ENCODE measurements around the gene NFRKB. TPM values are rescaled to one million over a fixed set of nuclear protein-coding genes. Genes with fewer than 3 reads are reported as not detected.

The NFRKB gene
- total RNA-seq, 1 experiment from 2014 or later, result 27.4 TPM

- no peak for TF ChIP-seq CTCF (IDR thresholded peaks at IDR 0.05 in 2 of 3, conservative IDR thresholded peaks at IDR 0.05 in 1 of 3; ENCODE audit: borderline replicate concordance in 1 of 3, insufficient read depth in 1 of 3, low read depth in 2 of 3, low read length in 2 of 3)
These were observed 10.8 kb downstream of the NFRKB start (continued) for GRCh38 chr11:129884581-129884980.

- CTCF ChIA-PET, result interaction anchor here (0.9 to 2.7 kb wide), 5 partner anchors 98 to 265 kb away, joined by 3 to 24 read pairs (median 3); no protein-coding TSS in a partner anchor
- Histone ChIP-seq H3K9ac (ENCODE audit: low read length) (no peak overlapping the region), H3K36me3 (ENCODE audit: control insufficient read depth in 1 of 2, insufficient read depth in 2 of 2, low read length in 2 of 2) (peaks cover 73 to 80% of the 10 kb centered on the region in 2 experiments), H3K4me2 (ENCODE audit: low read length) (no peak overlapping the region), H3K9me3 (ENCODE audit: control insufficient read depth in 1 of 2, insufficient read depth in 1 of 2, low read depth in 1 of 2, low read length in 2 of 2) (no peaks in the 10 kb centered on the region), H3K4me1 (ENCODE audit: control insufficient read depth in 1 of 2, insufficient read depth in 2 of 2, low read length in 2 of 2) (no peaks in the 10 kb centered on the region), H4K20me1 (ENCODE audit: insufficient read depth) (no peaks in the 10 kb centered on the region), H2AFZ (ENCODE audit: low read depth, low read length, poor library complexity, severe bottlenecking) (no peak overlapping the region), H3K27me3 (ENCODE audit: insufficient read depth, low read length) (no peaks in the 10 kb centered on the region), H3K79me2 (ENCODE audit: insufficient read depth, low read length) (no peaks in the 10 kb centered on the region; the same call in 1 of the 2 replicates), H3K9me2 (ENCODE audit: insufficient read depth) (no peaks in the 10 kb centered on the region), H3K4me3 (replicated peaks in 1 of 2; ENCODE audit: low read depth in 1 of 2, low read length in 2 of 2) (no peak overlapping the region), H3K27ac (ENCODE audit: low read depth, low read length) (no peak overlapping the region)
- intact Hi-C loops (cut with micrococcal nuclease), result no loop called here
- POLR2A ChIA-PET, result no interaction called here
- ATAC-seq, result peak; percentile 89
- DNase-seq (ENCODE audit: low read depth, low spot score), result no peak
- RAD21 ChIA-PET (ENCODE audit: low non-redundant PET in 1 of 2, low total read pairs in 2 of 2, uncharacterized antibody in 2 of 2, unreplicated experiment in 2 of 2), result interaction anchor here (1.0 to 1.3 kb wide), 2 partner anchors 251 kb away, joined by 4 to 5 read pairs; no protein-coding TSS in a partner anchor
- BruUV-seq (replicated peaks), result no TSS peak
- no peak for TF ChIP-seq ZBTB33 (IDR thresholded peaks at IDR 0.05; ENCODE audit: extremely low read depth, insufficient replicate concordance, low read length)
- TF ChIP-seq RAD21 (IDR thresholded peaks at IDR 0.05; ENCODE audit: low read depth), result peak; percentile 56; the same call in 1 of the 2 replicates
- no peak for TF ChIP-seq SIN3A (IDR thresholded peaks at IDR 0.05; ENCODE audit: low read depth)
- no peak for TF ChIP-seq CBX3 (IDR thresholded peaks at IDR 0.05; ENCODE audit: low read depth)
- TF ChIP-seq CTCF (IDR thresholded peaks at IDR 0.05 in 2 of 3, conservative IDR thresholded peaks at IDR 0.05 in 1 of 3; ENCODE audit: borderline replicate concordance in 1 of 3, insufficient read depth in 1 of 3, low read depth in 2 of 3, low read length in 2 of 3), result peak; percentile 33 to 76 (median 73); a peak in 5 of 6 replicates
- no peak for TF ChIP-seq ELF1 (IDR thresholded peaks at IDR 0.05; ENCODE audit: borderline replicate concordance, low read depth)
- no peak for TF ChIP-seq REST (IDR thresholded peaks at IDR 0.05; ENCODE audit: low read depth)
- no peak for TF ChIP-seq FOSL1 (IDR thresholded peaks at IDR 0.05; ENCODE audit: low read depth)
- no peak for TF ChIP-seq EGR1 (IDR thresholded peaks at IDR 0.05; ENCODE audit: low read depth)
- TF ChIP-seq JUND (IDR thresholded peaks at IDR 0.05), result no peak
These were observed 13.7 kb downstream of the NFRKB start for GRCh38 chr11:129881570-129882170.
